Esophagus squamous epithelium (tissue), 5 donors: ENCODE results near the gene KLK6. TPM values are rescaled to one million over a fixed set of nuclear protein-coding genes. Genes with fewer than 3 reads are reported as not detected.

Source experiments
- DNase-seq: peaks from one replicate; lab custom pipeline; 2025; lab: John Stamatoyannopoulos, UW
- H3K27ac ChIP-seq, 4 donors: fragments of 200-600 bp; sonication (generic); one replicate each; pipeline ENCODE4 v1.5.1; 2016 to 2019; ENCODE audit warnings: mild to moderate bottlenecking in 1 of 4
- H3K27me3 ChIP-seq, 4 donors: fragments of 200-600 bp; sonication (generic); 1 replicate in 3 of 4; 2 replicates in 1 of 4; pipeline versions ENCODE4 v1.5.1 to v1.6.0; 2017 to 2021; ENCODE audit warnings: antibody characterized with exemption in 1 of 4
- H3K36me3 ChIP-seq, 3 donors: fragments of 200-600 bp; sonication (generic); one replicate each; pipeline ENCODE4 v1.5.1; 2016 to 2019
- H3K4me1 ChIP-seq, 3 donors: fragments of 200-600 bp; sonication (generic); one replicate each; pipeline ENCODE4 v1.5.1; 2017 to 2019
- H3K4me3 ChIP-seq, 4 donors: fragments of 200-600 bp; sonication (generic); 1 replicate in 3 of 4; 2 replicates in 1 of 4; pipeline ENCODE4 v1.5.1; 2016 to 2019; ENCODE audit warnings: mild to moderate bottlenecking in 2 of 4, moderate library complexity in 1 of 4
- H3K9me3 ChIP-seq, 3 donors: fragments of 200-600 bp; sonication (generic); one replicate each; pipeline ENCODE4 v1.5.1; 2016 to 2019
- POLR2A ChIP-seq, 4 donors: fragments of 450-650 bp; IDR thresholded peaks; one replicate each; pipeline ENCODE4 v1.6.1; 2017; ENCODE audit warnings: antibody characterized with exemption in 4 of 4, mild to moderate bottlenecking in 4 of 4, moderate library complexity in 3 of 4
- WGBS, 2 donors: methylation state at CpG; one replicate each; pipeline ENCODE4 v1.1.5; 2018; 5-methylcytosine and 5-hydroxymethylcytosine counted together
- intact Hi-C: fragments of 100-400 bp; cut with DNase I; formaldehyde crosslinking; loops from one replicate; pipeline ENCODE4 v1.15.0; 2022
- total RNA-seq, 4 donors: library from RNA; depleted of rRNA; stranded (reverse); fragments of >200 nt; gene quantifications; one replicate each; pipeline ENCODE4 v1.1.0, GENCODE V29; 2016
- TF ChIP-seq, protein P1 (sequence below), 6 experiments: fragments of 450-650 bp in 4 of 6; fragments of 200-600 bp in 2 of 6; sonication (generic) in 2 of 6; IDR thresholded peaks; one replicate each; pipeline ENCODE4 v1.5.1; 2016 to 2019; ENCODE audit warnings: antibody characterized with exemption in 6 of 6, mild to moderate bottlenecking in 4 of 6, moderate library complexity in 4 of 6
- donor health status: DM: yes; HTN: yes; CAD: no.

KLK6 gene
- total RNA-seq, 4 donors from 2014 or later: 6.1 to 160 (median 102) TPM

- intact Hi-C loops: no loop called here
- Histone ChIP-seq H3K36me3 (no peaks in the 10 kb centered on the region), H3K4me3 (no peak overlapping the region), H3K4me1 (peaks cover 0 to 18% (median 10%) of the 10 kb centered on the region in 3 donors), H3K27ac (no peak overlapping the region), H3K9me3 (no peaks in the 10 kb centered on the region), H3K27me3 (peaks cover 0 to 96% (median 16%) of the 10 kb centered on the region in 4 donors)
- no peak for DNase-seq
- TF ChIP-seq, protein P1, sequence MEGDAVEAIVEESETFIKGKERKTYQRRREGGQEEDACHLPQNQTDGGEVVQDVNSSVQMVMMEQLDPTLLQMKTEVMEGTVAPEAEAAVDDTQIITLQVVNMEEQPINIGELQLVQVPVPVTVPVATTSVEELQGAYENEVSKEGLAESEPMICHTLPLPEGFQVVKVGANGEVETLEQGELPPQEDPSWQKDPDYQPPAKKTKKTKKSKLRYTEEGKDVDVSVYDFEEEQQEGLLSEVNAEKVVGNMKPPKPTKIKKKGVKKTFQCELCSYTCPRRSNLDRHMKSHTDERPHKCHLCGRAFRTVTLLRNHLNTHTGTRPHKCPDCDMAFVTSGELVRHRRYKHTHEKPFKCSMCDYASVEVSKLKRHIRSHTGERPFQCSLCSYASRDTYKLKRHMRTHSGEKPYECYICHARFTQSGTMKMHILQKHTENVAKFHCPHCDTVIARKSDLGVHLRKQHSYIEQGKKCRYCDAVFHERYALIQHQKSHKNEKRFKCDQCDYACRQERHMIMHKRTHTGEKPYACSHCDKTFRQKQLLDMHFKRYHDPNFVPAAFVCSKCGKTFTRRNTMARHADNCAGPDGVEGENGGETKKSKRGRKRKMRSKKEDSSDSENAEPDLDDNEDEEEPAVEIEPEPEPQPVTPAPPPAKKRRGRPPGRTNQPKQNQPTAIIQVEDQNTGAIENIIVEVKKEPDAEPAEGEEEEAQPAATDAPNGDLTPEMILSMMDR (IDR thresholded peaks at IDR 0.05): no peak
- no peak for TF ChIP-seq POLR2A (IDR thresholded peaks at IDR 0.05)
- WGBS, 2 donors: 8 to 9% methylated on average over 22 to 28 of the region's 29 CpGs
These were observed 56.4 kb downstream of the KLK6 start for GRCh38 chr19:50912727-50913716.

- TF ChIP-seq POLR2A (IDR thresholded peaks at IDR 0.05): no peak
- TF ChIP-seq, protein P1 (IDR thresholded peaks at IDR 0.05): no peak
- intact Hi-C loops: no loop called here
- Histone ChIP-seq H3K36me3 (no peaks in the 10 kb centered on the region), H3K27me3 (peaks cover 0 to 96% (median 16%) of the 10 kb centered on the region in 4 donors), H3K27ac (no peak overlapping the region), H3K9me3 (no peaks in the 10 kb centered on the region), H3K4me1 (peaks cover 0 to 18% (median 10%) of the 10 kb centered on the region in 3 donors), H3K4me3 (no peak overlapping the region)
- 15 to 21% methylated on average over 12 to 18 of the region's 21 CpGs for WGBS, 2 donors
- no peak for DNase-seq
These were observed 57.2 kb downstream of the KLK6 start for GRCh38 chr19:50912102-50912599.

DNA sequence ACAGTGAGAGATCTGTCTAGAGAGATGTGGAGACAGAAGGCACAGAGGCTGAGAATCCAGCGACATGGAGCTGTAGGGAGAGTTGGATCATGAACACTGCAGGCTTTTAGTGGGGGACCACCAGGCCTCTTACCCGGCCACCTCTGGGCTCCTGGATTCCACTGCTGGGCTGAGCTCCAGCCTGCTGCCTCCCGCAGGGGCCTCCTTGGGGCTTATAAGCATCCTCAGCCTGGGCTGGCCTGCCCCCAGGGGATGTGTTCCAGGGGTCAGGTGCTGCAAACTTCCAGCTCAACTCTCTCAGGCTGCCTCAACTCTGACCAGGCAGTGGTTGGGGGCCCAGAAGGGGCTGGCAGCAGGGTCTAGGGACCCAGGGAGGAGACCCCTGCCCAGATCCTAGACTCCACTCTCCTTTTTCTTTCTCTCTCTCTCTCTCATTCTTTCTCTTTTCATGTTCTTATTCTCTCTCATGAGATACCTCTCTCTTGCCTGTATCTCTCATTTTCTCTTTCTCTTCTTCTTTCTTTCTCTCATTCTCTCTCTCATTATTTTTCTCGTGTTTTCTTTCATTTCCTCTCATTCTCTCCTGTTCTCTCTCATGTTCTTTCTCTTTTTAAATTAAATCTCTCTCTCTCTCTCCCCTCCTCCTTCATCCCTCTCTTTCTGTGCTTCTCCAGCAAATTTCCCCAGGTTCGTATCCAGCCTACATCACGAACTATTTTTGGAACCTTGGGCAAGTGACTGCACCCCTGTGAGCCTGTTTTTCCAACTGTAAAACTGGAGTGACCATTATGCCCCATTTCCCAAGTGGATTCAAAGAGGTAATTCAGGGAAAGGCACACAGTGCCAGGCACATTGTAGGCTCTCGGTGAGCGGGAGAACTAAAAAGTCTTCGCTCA lies 57.9 kb downstream of the KLK6 start, which contains the start of gene KLK4:
Gene KLK4 (minus strand): TSS at position 190 of the 896 bp plus-strand sequence. CDS start 657 bp downstream, outside the sequence.
- TF ChIP-seq POLR2A (IDR thresholded peaks at IDR 0.05): no peak
- TF ChIP-seq, protein P1 (IDR thresholded peaks at IDR 0.05): no peak

DNA sequence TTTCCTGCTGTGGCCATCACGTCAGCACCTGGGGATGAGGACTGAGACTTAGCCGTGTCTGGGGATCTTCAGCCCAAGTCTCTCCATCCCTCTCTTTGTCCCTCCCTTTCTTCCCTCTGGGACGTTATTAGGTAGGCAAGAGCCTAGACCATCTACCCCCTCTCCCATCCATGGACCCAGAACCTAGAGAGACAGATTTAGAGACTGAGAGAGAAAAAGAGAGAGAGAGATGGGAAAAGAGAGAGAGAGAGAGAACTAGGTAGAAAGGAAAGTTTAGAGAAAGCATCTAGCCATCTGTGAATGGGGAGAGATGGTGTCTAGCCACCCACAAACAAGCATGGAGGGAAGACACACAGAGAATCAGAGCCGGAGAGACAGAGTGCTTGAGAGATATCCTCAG lies 58.7 kb downstream of the KLK6 start:
- Histone ChIP-seq H3K36me3 (no peaks in the 10 kb centered on the region), H3K9me3 (no peaks in the 10 kb centered on the region), H3K4me1 (peaks cover 0 to 18% (median 10%) of the 10 kb centered on the region in 3 donors), H3K4me3 (no peak overlapping the region), H3K27ac (no peak overlapping the region), H3K27me3 (peaks cover 0 to 96% (median 16%) of the 10 kb centered on the region in 4 donors)
- DNase-seq: no peak
- 39 to 42% methylated on average over 2 to 3 of the region's 4 CpGs for WGBS, 2 donors
- no peak for TF ChIP-seq POLR2A (IDR thresholded peaks at IDR 0.05)
- TF ChIP-seq, protein P1 (IDR thresholded peaks at IDR 0.05): no peak
- intact Hi-C loops: no loop called here

More for the DNA sequence above, 57.9 kb downstream of the KLK6 start, which contains the start of gene KLK4:
- Histone ChIP-seq H3K4me3 (no peak within 1 kb of the TSS), H3K27ac (no peak within 1 kb of the TSS), H3K4me1 (peaks cover 0 to 18% (median 10%) of the 10 kb centered on the region in 3 donors), H3K27me3 (peaks cover 0 to 96% (median 16%) of the 10 kb centered on the region in 4 donors), H3K9me3 (no peaks in the 10 kb centered on the region), H3K36me3 (no peaks in the 10 kb centered on the region)
- 47 to 51% methylated on average over 9 of the region's 9 CpGs for WGBS, 2 donors
- no peak for DNase-seq
- intact Hi-C loops: no loop called here
